ENCODE data around the gene SLC2A11.
"Not testable (repeated sequence)": the region's sequence is repeated elsewhere in the genome, so short reads cannot be mapped to it uniquely, and the experiment has no call there.

- TF ChIP-seq EZH2 (IDR thresholded peaks at IDR 0.05; ENCODE audit: low read depth); CTCF (conservative IDR thresholded peaks at IDR 0.05): not testable (repeated sequence)
Observed at GRCh38 chr22:23921586-23922201, 64.0 kb downstream of the SLC2A11 start.
